A549 (cell line): ENCODE measurements around the gene BCO1.
"Not testable (repeated sequence)": the region's sequence is repeated elsewhere in the genome, so short reads cannot be mapped to it uniquely, and the experiment has no call there.

Experiments used
- BHLHE40 ChIP-seq: IDR thresholded peaks from 2 replicates; pipeline ENCODE4 v1.6.1; 2012; ENCODE audit warnings: low read depth, low read length, inconsistent platforms
- EHMT2 ChIP-seq: fragments of 200-600 bp; sonication (generic); IDR thresholded peaks from 2 replicates; pipeline ENCODE4 v1.6.1; 2016; ENCODE audit warnings: antibody characterized with exemption, low read depth, mild to moderate bottlenecking, moderate library complexity
- EP300 ChIP-seq, 2 experiments: fragments of >200 bp; sonication (Bioruptor Twin); formaldehyde crosslinking; IDR thresholded peaks; 2 replicates in 1 of 2; 3 replicates in 1 of 2; pipeline ENCODE4 v1.6.1; 2016 to 2017
- JUN ChIP-seq, 2 experiments: fragments of >200 bp; sonication (Bioruptor Twin); formaldehyde crosslinking; IDR thresholded peaks; 2 replicates in 1 of 2; 3 replicates in 1 of 2; pipeline ENCODE4 v1.6.1; 2016 to 2017
- MAX ChIP-seq: IDR thresholded peaks from 2 replicates; pipeline ENCODE4 v1.6.1; 2012
- MAZ ChIP-seq: fragments of 150-350 bp; IDR thresholded peaks from 2 replicates; pipeline ENCODE4 v1.6.1; 2014; ENCODE audit warnings: antibody characterized with exemption, low read depth, low read length, borderline replicate concordance
- POLR2A ChIP-seq: IDR thresholded peaks from 2 replicates; pipeline ENCODE4 v1.6.1; 2012; ENCODE audit warnings: mild to moderate bottlenecking, low read length
- RAD21 ChIP-seq, 2 experiments: fragments of >200 bp in 1 of 2; sonication (Bioruptor Twin) in 1 of 2; formaldehyde crosslinking in 1 of 2; IDR thresholded peaks in 1 of 2; conservative IDR thresholded peaks in 1 of 2; 2 replicates in 1 of 2; 3 replicates in 1 of 2; pipeline ENCODE4 v1.6.1; 2012 to 2018; ENCODE audit warnings: inconsistent platforms in 1 of 2
- TF ChIP-seq, protein P1 (sequence below): fragments of >200 bp; sonication (Bioruptor Twin); formaldehyde crosslinking; IDR thresholded peaks from 3 replicates; pipeline ENCODE4 v1.5.1; 2016

GRCh38 chr16:81225697-81226096, 12.8 kb upstream of the BCO1 start:
- TF ChIP-seq POLR2A; JUN (IDR thresholded peaks at IDR 0.05); RAD21 (conservative IDR thresholded peaks at IDR 0.05 in 1 of 2, IDR thresholded peaks at IDR 0.05 in 1 of 2); EHMT2; MAX; BHLHE40; EP300 (IDR thresholded peaks at IDR 0.05); MAZ: not testable (repeated sequence)
- TF ChIP-seq, protein P1, sequence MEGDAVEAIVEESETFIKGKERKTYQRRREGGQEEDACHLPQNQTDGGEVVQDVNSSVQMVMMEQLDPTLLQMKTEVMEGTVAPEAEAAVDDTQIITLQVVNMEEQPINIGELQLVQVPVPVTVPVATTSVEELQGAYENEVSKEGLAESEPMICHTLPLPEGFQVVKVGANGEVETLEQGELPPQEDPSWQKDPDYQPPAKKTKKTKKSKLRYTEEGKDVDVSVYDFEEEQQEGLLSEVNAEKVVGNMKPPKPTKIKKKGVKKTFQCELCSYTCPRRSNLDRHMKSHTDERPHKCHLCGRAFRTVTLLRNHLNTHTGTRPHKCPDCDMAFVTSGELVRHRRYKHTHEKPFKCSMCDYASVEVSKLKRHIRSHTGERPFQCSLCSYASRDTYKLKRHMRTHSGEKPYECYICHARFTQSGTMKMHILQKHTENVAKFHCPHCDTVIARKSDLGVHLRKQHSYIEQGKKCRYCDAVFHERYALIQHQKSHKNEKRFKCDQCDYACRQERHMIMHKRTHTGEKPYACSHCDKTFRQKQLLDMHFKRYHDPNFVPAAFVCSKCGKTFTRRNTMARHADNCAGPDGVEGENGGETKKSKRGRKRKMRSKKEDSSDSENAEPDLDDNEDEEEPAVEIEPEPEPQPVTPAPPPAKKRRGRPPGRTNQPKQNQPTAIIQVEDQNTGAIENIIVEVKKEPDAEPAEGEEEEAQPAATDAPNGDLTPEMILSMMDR = not testable (repeated sequence)
